ENCODE data around the gene C8B. TPM values are rescaled to one million over a fixed set of nuclear protein-coding genes. Genes with fewer than 3 reads are reported as not detected.

The C8B gene
- total and polyA plus RNA-seq, 2 donors (not counting 1 experiment from before 2014, with no cell fraction given): not detected

DNA sequence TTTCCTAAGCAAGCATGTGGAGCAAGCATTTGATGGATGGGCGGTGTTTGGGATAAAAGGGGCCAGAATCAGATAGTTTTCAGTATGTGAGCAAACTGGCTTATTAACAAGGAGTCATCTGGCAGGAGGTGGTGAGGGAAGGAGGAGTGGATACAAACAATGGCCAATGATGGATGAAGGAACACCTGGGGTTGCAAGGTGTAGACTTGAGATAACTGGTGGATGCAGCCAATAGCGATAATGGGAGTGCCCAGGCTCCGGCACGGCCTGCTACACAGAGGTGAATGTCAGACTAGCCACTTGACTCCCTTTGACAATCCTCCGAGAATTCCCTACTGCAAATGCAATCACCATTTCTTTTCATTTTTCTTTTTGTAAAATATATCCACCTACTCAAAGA, 41.7 kb downstream of the C8B start:
- Histone ChIP-seq H3K27me3 (replicated peaks in 1 of 4; ENCODE audit: control extremely low read depth in 1 of 4, control insufficient read depth in 3 of 4, insufficient read depth in 4 of 4, low read length in 3 of 4) (peaks cover 0 to 3% (median 0%) of the 10 kb centered on the region in 4 experiments), H4K20me1 (ENCODE audit: control insufficient read depth, insufficient read depth, low read length, poor library complexity, severe bottlenecking) (no peaks in the 10 kb centered on the region), H3K4me2 (replicated peaks; ENCODE audit: low read depth, low read length, poor library complexity, severe bottlenecking) (no peak overlapping the region), H3K79me2 (ENCODE audit: control insufficient read depth, insufficient read depth, low read length) (no peaks in the 10 kb centered on the region), H2AFZ (ENCODE audit: insufficient read depth, low read depth, low read length, poor library complexity, severe bottlenecking) (no peak overlapping the region), H3K9me3 (ENCODE audit: control extremely low read depth in 1 of 3, control insufficient read depth in 2 of 3, insufficient read depth in 1 of 3, low read length in 2 of 3) (no peaks in the 10 kb centered on the region), H3K4me1 (ENCODE audit: control insufficient read depth in 2 of 2, insufficient read depth in 2 of 2, low read length in 2 of 2) (no peaks in the 10 kb centered on the region), H3K9ac (ENCODE audit: low read length) (no peak overlapping the region), H3K4me3 (ENCODE audit: control extremely low read depth in 1 of 5, extremely low read depth in 1 of 5, insufficient read depth in 1 of 5, low read depth in 2 of 5, low read length in 4 of 5) (no peak overlapping the region), H3K36me3 (replicated peaks in 1 of 2; ENCODE audit: control extremely low read depth in 1 of 2, control insufficient read depth in 1 of 2, extremely low read depth in 1 of 2, insufficient read depth in 2 of 2, low read length in 1 of 2) (no peaks in the 10 kb centered on the region), H3K27ac (ENCODE audit: low read length in 2 of 2) (no peak overlapping the region)
- WGBS (ENCODE audit: insufficient coverage): 100% methylated on average over 1 of the region's 5 CpGs
- intact Hi-C loops (cut with micrococcal nuclease): no loop called here
- DNase-seq: no peak
- H3K27me3 Mint-ChIP-seq: peaks cover 5% of the 10 kb centered on the region
- POLR2A ChIA-PET: no interaction called here
- TF ChIP-seq, protein P1, sequence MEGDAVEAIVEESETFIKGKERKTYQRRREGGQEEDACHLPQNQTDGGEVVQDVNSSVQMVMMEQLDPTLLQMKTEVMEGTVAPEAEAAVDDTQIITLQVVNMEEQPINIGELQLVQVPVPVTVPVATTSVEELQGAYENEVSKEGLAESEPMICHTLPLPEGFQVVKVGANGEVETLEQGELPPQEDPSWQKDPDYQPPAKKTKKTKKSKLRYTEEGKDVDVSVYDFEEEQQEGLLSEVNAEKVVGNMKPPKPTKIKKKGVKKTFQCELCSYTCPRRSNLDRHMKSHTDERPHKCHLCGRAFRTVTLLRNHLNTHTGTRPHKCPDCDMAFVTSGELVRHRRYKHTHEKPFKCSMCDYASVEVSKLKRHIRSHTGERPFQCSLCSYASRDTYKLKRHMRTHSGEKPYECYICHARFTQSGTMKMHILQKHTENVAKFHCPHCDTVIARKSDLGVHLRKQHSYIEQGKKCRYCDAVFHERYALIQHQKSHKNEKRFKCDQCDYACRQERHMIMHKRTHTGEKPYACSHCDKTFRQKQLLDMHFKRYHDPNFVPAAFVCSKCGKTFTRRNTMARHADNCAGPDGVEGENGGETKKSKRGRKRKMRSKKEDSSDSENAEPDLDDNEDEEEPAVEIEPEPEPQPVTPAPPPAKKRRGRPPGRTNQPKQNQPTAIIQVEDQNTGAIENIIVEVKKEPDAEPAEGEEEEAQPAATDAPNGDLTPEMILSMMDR (IDR thresholded peaks at IDR 0.05): no peak
- TF ChIP-seq EZH2 (IDR thresholded peaks at IDR 0.05; ENCODE audit: borderline replicate concordance, insufficient read depth, low read depth, low read length, poor library complexity, severe bottlenecking): no peak
- CTCF ChIA-PET: interaction anchor here (0.6 kb wide), 1 partner anchor 63 kb away, joined by 3 read pairs; no protein-coding TSS in a partner anchor
- H3K4me1 Mint-ChIP-seq: no peaks in the 10 kb centered on the region
- no peak overlapping the region for H3K4me3 Mint-ChIP-seq
- no peak overlapping the region for H3K27ac Mint-ChIP-seq
- no peak for ATAC-seq (ENCODE audit: low read depth)
- no peaks in the 10 kb centered on the region for H3K9me3 Mint-ChIP-seq (ENCODE audit: insufficient read depth)

DNA sequence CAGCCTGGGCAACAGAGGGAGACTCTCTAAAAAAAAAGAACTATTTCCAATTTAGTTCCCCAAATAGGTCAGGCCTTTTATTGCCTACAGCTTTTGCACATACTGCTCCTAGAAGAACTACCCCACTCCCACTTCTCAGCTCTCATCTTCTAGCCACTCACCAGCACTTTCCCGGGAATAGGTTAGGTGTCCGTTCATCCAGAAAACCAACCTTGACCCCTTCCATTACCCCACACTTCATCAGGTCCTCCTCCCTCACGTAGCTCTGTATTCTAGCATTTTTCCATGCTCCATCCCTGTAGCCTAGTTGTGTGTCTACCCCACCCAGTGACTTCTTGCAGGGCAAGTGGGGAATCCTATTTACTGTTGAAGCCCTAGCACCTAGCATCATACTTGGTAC, 42.6 kb downstream of the C8B start:
- Histone ChIP-seq H3K9ac (ENCODE audit: low read length) (no peak overlapping the region), H3K4me2 (replicated peaks; ENCODE audit: low read depth, low read length, poor library complexity, severe bottlenecking) (no peak overlapping the region), H3K36me3 (replicated peaks in 1 of 2; ENCODE audit: control extremely low read depth in 1 of 2, control insufficient read depth in 1 of 2, extremely low read depth in 1 of 2, insufficient read depth in 2 of 2, low read length in 1 of 2) (no peaks in the 10 kb centered on the region), H3K4me1 (ENCODE audit: control insufficient read depth in 2 of 2, insufficient read depth in 2 of 2, low read length in 2 of 2) (no peaks in the 10 kb centered on the region), H4K20me1 (ENCODE audit: control insufficient read depth, insufficient read depth, low read length, poor library complexity, severe bottlenecking) (no peaks in the 10 kb centered on the region), H2AFZ (ENCODE audit: insufficient read depth, low read depth, low read length, poor library complexity, severe bottlenecking) (no peak overlapping the region), H3K4me3 (ENCODE audit: control extremely low read depth in 1 of 5, extremely low read depth in 1 of 5, insufficient read depth in 1 of 5, low read depth in 2 of 5, low read length in 4 of 5) (no peak overlapping the region), H3K27ac (ENCODE audit: low read length in 2 of 2) (no peak overlapping the region), H3K79me2 (ENCODE audit: control insufficient read depth, insufficient read depth, low read length) (no peaks in the 10 kb centered on the region), H3K27me3 (replicated peaks in 1 of 4; ENCODE audit: control extremely low read depth in 1 of 4, control insufficient read depth in 3 of 4, insufficient read depth in 4 of 4, low read length in 3 of 4) (peaks cover 0 to 3% (median 0%) of the 10 kb centered on the region in 4 experiments), H3K9me3 (ENCODE audit: control extremely low read depth in 1 of 3, control insufficient read depth in 2 of 3, insufficient read depth in 1 of 3, low read length in 2 of 3) (no peaks in the 10 kb centered on the region)
- ATAC-seq (ENCODE audit: low read depth) (no peak), DNase-seq (no peak)
- intact Hi-C loops (cut with micrococcal nuclease): no loop called here
- ChIA-PET POLR2A (no interaction called here), CTCF (interaction anchor here (0.6 kb wide), 1 partner anchor 64 kb away, joined by 3 read pairs; no protein-coding TSS in a partner anchor)
- TF ChIP-seq, protein P1 (IDR thresholded peaks at IDR 0.05): no peak
- TF ChIP-seq EZH2 (IDR thresholded peaks at IDR 0.05; ENCODE audit: borderline replicate concordance, insufficient read depth, low read depth, low read length, poor library complexity, severe bottlenecking): no peak
- Mint-ChIP-seq H3K27me3 (peaks cover 5% of the 10 kb centered on the region), H3K4me1 (no peaks in the 10 kb centered on the region), H3K4me3 (no peak overlapping the region), H3K9me3 (ENCODE audit: insufficient read depth) (no peaks in the 10 kb centered on the region), H3K27ac (no peak overlapping the region)
- WGBS (ENCODE audit: insufficient coverage): 65% methylated on average over 3 of the region's 3 CpGs

Measured in B cell (primary cell).